ENCODE measurements around the gene UCKL1. TPM values are rescaled to one million over a fixed set of nuclear protein-coding genes. Genes with fewer than 3 reads are reported as not detected.
"Not testable (repeated sequence)": the region's sequence is repeated elsewhere in the genome, so short reads cannot be mapped to it uniquely, and the experiment has no call there.

UCKL1 gene
- total and polyA plus RNA-seq, 2 experiments from 2014 or later, result 18.5 to 52.2 TPM

- no peaks in the 10 kb centered on the region for H3K9me3 ChIP-seq (ENCODE audit: low read depth)
- H3K4me3 ChIP-seq, result no peak overlapping the region
- H3K27ac ChIP-seq, result no peak overlapping the region
- H3K9me2 ChIP-seq (replicated peaks; ENCODE audit: insufficient read depth), result no peaks in the 10 kb centered on the region
- 91% methylated on average over 23 of the region's 37 CpGs for WGBS (ENCODE audit: low lambda C conversion rate, missing lambda C conversion rate)
- no peak overlapping the region for H3K4me2 ChIP-seq
- H3K27me3 ChIP-seq, result no peaks in the 10 kb centered on the region
- TF ChIP-seq EZH2 (IDR thresholded peaks at IDR 0.05; ENCODE audit: borderline replicate concordance), result no peak
- no peak for TF ChIP-seq EZH2phosphoT487 (IDR thresholded peaks at IDR 0.05; ENCODE audit: low read depth, severe bottlenecking, unreplicated experiment)
- no peak for TF ChIP-seq CTCF (IDR thresholded peaks at IDR 0.05; ENCODE audit: poor library complexity)
- H3K36me3 ChIP-seq (replicated peaks; ENCODE audit: insufficient read depth, low read depth), result peaks cover 3% of the 10 kb centered on the region
- peaks cover 19% of the 10 kb centered on the region for H4K20me1 ChIP-seq (ENCODE audit: insufficient read depth, poor library complexity, severe bottlenecking)
- no peak for DNase-seq (ENCODE audit: low spot score)
- no peaks in the 10 kb centered on the region for H3K4me1 ChIP-seq (ENCODE audit: insufficient read depth)
- H3K79me2 ChIP-seq, result peaks cover 16% of the 10 kb centered on the region
- no peak overlapping the region for H2AFZ ChIP-seq
These were observed 25.2 kb downstream of the UCKL1 start for GRCh38 chr20:63930971-63931553.

- not testable (repeated sequence) for H3K36me3 ChIP-seq (replicated peaks; ENCODE audit: insufficient read depth, low read depth); H3K4me2 ChIP-seq; H3K27me3 ChIP-seq; H3K27ac ChIP-seq; H2AFZ ChIP-seq; H3K9me2 ChIP-seq (replicated peaks; ENCODE audit: insufficient read depth); H3K4me1 ChIP-seq (ENCODE audit: insufficient read depth); H3K4me3 ChIP-seq; DNase-seq (ENCODE audit: low spot score); H3K9me3 ChIP-seq (ENCODE audit: low read depth)
- H4K20me1 ChIP-seq (ENCODE audit: insufficient read depth, poor library complexity, severe bottlenecking), result peaks cover 22% of the 10 kb centered on the region
- peaks cover 32% of the 10 kb centered on the region for H3K79me2 ChIP-seq
- 98% methylated on average over 8 of the region's 31 CpGs for WGBS (ENCODE audit: low lambda C conversion rate, missing lambda C conversion rate)
These were observed 26.7 kb downstream of the UCKL1 start for GRCh38 chr20:63929473-63929883.

GRCh38 chr20:63929071-63929470 is 27.1 kb downstream of the UCKL1 start:
- WGBS (ENCODE audit: low lambda C conversion rate, missing lambda C conversion rate), result 99% methylated on average over 26 of the region's 26 CpGs
- Histone ChIP-seq H3K4me3 (no peak overlapping the region), H3K9me3 (ENCODE audit: low read depth) (no peaks in the 10 kb centered on the region), H3K27ac (no peak overlapping the region), H3K79me2 (peaks cover 36% of the 10 kb centered on the region), H2AFZ (no peak overlapping the region), H3K9me2 (replicated peaks; ENCODE audit: insufficient read depth) (no peaks in the 10 kb centered on the region), H3K36me3 (replicated peaks; ENCODE audit: insufficient read depth, low read depth) (peaks cover 3% of the 10 kb centered on the region), H3K27me3 (no peaks in the 10 kb centered on the region), H3K4me1 (ENCODE audit: insufficient read depth) (no peaks in the 10 kb centered on the region), H4K20me1 (ENCODE audit: insufficient read depth, poor library complexity, severe bottlenecking) (peaks cover 26% of the 10 kb centered on the region), H3K4me2 (no peak overlapping the region)
- TF ChIP-seq EZH2phosphoT487 (IDR thresholded peaks at IDR 0.05; ENCODE audit: low read depth, severe bottlenecking, unreplicated experiment), result no peak
- TF ChIP-seq EZH2 (IDR thresholded peaks at IDR 0.05; ENCODE audit: borderline replicate concordance), result no peak
- no peak for TF ChIP-seq CTCF (IDR thresholded peaks at IDR 0.05; ENCODE audit: poor library complexity)
- no peak for DNase-seq (ENCODE audit: low spot score)

- no peak overlapping the region for H3K4me3 ChIP-seq
- H2AFZ ChIP-seq, result no peak overlapping the region
- H3K36me3 ChIP-seq (replicated peaks; ENCODE audit: insufficient read depth, low read depth), result peaks cover 3% of the 10 kb centered on the region
- H3K4me2 ChIP-seq, result no peak overlapping the region
- TF ChIP-seq EZH2phosphoT487 (IDR thresholded peaks at IDR 0.05; ENCODE audit: low read depth, severe bottlenecking, unreplicated experiment), result no peak
- TF ChIP-seq EZH2 (IDR thresholded peaks at IDR 0.05; ENCODE audit: borderline replicate concordance), result no peak
- TF ChIP-seq CTCF (IDR thresholded peaks at IDR 0.05; ENCODE audit: poor library complexity), result no peak
- no peaks in the 10 kb centered on the region for H3K9me2 ChIP-seq (replicated peaks; ENCODE audit: insufficient read depth)
- peaks cover 5% of the 10 kb centered on the region for H3K4me1 ChIP-seq (ENCODE audit: insufficient read depth)
- no peaks in the 10 kb centered on the region for H3K9me3 ChIP-seq (ENCODE audit: low read depth)
- no peak overlapping the region for H3K27ac ChIP-seq
- peaks cover 64% of the 10 kb centered on the region for H3K79me2 ChIP-seq
- H4K20me1 ChIP-seq (ENCODE audit: insufficient read depth, poor library complexity, severe bottlenecking), result peaks cover 35% of the 10 kb centered on the region
- WGBS (ENCODE audit: low lambda C conversion rate, missing lambda C conversion rate), result 89% methylated on average over 6 of the region's 8 CpGs
- H3K27me3 ChIP-seq, result no peaks in the 10 kb centered on the region
- DNase-seq (ENCODE audit: low spot score), result no peak
These were observed 29.9 kb downstream of the UCKL1 start for GRCh38 chr20:63926298-63926697.

Measured in hepatocyte (in vitro differentiated cells).